Measurements from ENCODE around the gene DUSP22.

GRCh38 chr6:362231-362923, 70.1 kb downstream of the DUSP22 start:
- no peak for TF ChIP-seq EZH2 (optimal IDR thresholded peaks at IDR 0.05; ENCODE audit: low read depth, low read length)
- no peak for TF ChIP-seq CTCF (IDR thresholded peaks at IDR 0.05; ENCODE audit: low read length)
- TF ChIP-seq EZH2phosphoT487 (IDR thresholded peaks at IDR 0.05; ENCODE audit: low read length), result no peak
